C4-2B (cell line): Measurements from ENCODE around the gene WFDC12.

Experiments used
- CTCF ChIP-seq: fragments of 450-650 bp; conservative IDR thresholded peaks from 2 replicates; pipeline ENCODE4 v1.5.1; 2017; ENCODE audit warnings: mild to moderate bottlenecking
- ZFX ChIP-seq: fragments of 450-650 bp; IDR thresholded peaks from 2 replicates; pipeline ENCODE4 v1.6.1; 2017

GRCh38 chr20:45104786-45105185 is 19.5 kb downstream of the WFDC12 start:
- no peak for TF ChIP-seq CTCF
- TF ChIP-seq ZFX = no peak
